ENCODE results near the gene CKAP2L.
"Not testable (repeated sequence)": the region's sequence is repeated elsewhere in the genome, so short reads cannot be mapped to it uniquely, and the experiment has no call there.

Gene CKAP2L

GRCh38 chr2:112721819-112722522 lies 42.4 kb downstream of the CKAP2L start:
- no peak for TF ChIP-seq SP1 (IDR thresholded peaks at IDR 0.05)
- no peak for TF ChIP-seq FOXK2 (IDR thresholded peaks at IDR 0.05)
- TF ChIP-seq SUZ12 (IDR thresholded peaks at IDR 0.05) = no peak
- no peak for TF ChIP-seq ARNT (IDR thresholded peaks at IDR 0.05)
- TF ChIP-seq BHLHE40 (IDR thresholded peaks at IDR 0.05; ENCODE audit: borderline replicate concordance) = no peak
- TF ChIP-seq ELF4 (IDR thresholded peaks at IDR 0.05) = no peak
- DNase-seq (ENCODE audit: extremely low spot score) = no peak
- ChIA-PET CTCF (no interaction called here), POLR2A (no interaction called here)

GRCh38 chr2:112720785-112721184 lies 43.6 kb downstream of the CKAP2L start, which contains the start of gene NT5DC4:
Gene NT5DC4, plus strand, starts transcription at chr2:112721020. Its CDS starts 60 bp downstream, at chr2:112721080.
- CTCF ChIA-PET = no interaction called here
- POLR2A ChIA-PET = no interaction called here
- no peak for TF ChIP-seq ZNF384 (IDR thresholded peaks at IDR 0.05)
- no peak for TF ChIP-seq SP1 (IDR thresholded peaks at IDR 0.05)
- no peak for TF ChIP-seq FOXK2 (IDR thresholded peaks at IDR 0.05)
- TF ChIP-seq L3MBTL2 (conservative IDR thresholded peaks at IDR 0.05) = no peak
- no peak for TF ChIP-seq TARDBP (IDR thresholded peaks at IDR 0.05)
- TF ChIP-seq ARNT (IDR thresholded peaks at IDR 0.05) = no peak
- TF ChIP-seq FOXM1 (IDR thresholded peaks at IDR 0.05; ENCODE audit: borderline replicate concordance) = no peak
- no peak for TF ChIP-seq SUZ12 (IDR thresholded peaks at IDR 0.05)
- TF ChIP-seq FOXA1 (IDR thresholded peaks at IDR 0.05) = no peak
- no peak for TF ChIP-seq CTBP1 (IDR thresholded peaks at IDR 0.05; ENCODE audit: borderline replicate concordance)
- no peak for TF ChIP-seq HDGF (IDR thresholded peaks at IDR 0.05; ENCODE audit: borderline replicate concordance)
- TF ChIP-seq NFRKB (IDR thresholded peaks at IDR 0.05) = no peak
- TF ChIP-seq BHLHE40 (IDR thresholded peaks at IDR 0.05; ENCODE audit: borderline replicate concordance) = no peak
- TF ChIP-seq ELF4 (IDR thresholded peaks at IDR 0.05) = no peak
- no peak for TF ChIP-seq PKNOX1 (IDR thresholded peaks at IDR 0.05)
- TF ChIP-seq LEF1 (IDR thresholded peaks at IDR 0.05; ENCODE audit: borderline replicate concordance) = no peak
- no peak for DNase-seq (ENCODE audit: extremely low spot score)

GRCh38 chr2:112718863-112719370 lies 45.5 kb downstream of the CKAP2L start:
- CTCF ChIA-PET = interaction anchor here (1.1 kb wide), 1 partner anchor 119 kb away, joined by 5 read pairs; no protein-coding TSS in a partner anchor

GRCh38 chr2:112716826-112717352 lies 47.5 kb downstream of the CKAP2L start:
- CTCF ChIA-PET; DNase-seq (ENCODE audit: extremely low spot score); POLR2A ChIA-PET: not testable (repeated sequence)

More at GRCh38 chr2:112718863-112719370, 45.5 kb downstream of the CKAP2L start:
- TF ChIP-seq ARNT (IDR thresholded peaks at IDR 0.05) (no peak), ZNF384 (IDR thresholded peaks at IDR 0.05) (no peak), ELF4 (IDR thresholded peaks at IDR 0.05) (no peak), FOXM1 (IDR thresholded peaks at IDR 0.05; ENCODE audit: borderline replicate concordance) (no peak), NFRKB (IDR thresholded peaks at IDR 0.05) (no peak), BHLHE40 (IDR thresholded peaks at IDR 0.05; ENCODE audit: borderline replicate concordance) (no peak), LEF1 (IDR thresholded peaks at IDR 0.05; ENCODE audit: borderline replicate concordance) (no peak), CTBP1 (IDR thresholded peaks at IDR 0.05; ENCODE audit: borderline replicate concordance) (no peak), HDGF (IDR thresholded peaks at IDR 0.05; ENCODE audit: borderline replicate concordance) (no peak), PKNOX1 (IDR thresholded peaks at IDR 0.05) (no peak), FOXA1 (IDR thresholded peaks at IDR 0.05) (no peak), TARDBP (IDR thresholded peaks at IDR 0.05) (no peak), FOXK2 (IDR thresholded peaks at IDR 0.05) (no peak), L3MBTL2 (conservative IDR thresholded peaks at IDR 0.05) (no peak), SP1 (IDR thresholded peaks at IDR 0.05) (no peak), SUZ12 (IDR thresholded peaks at IDR 0.05) (no peak)
- POLR2A ChIA-PET = no interaction called here
- DNase-seq (ENCODE audit: extremely low spot score) = no peak

- CTCF ChIA-PET; DNase-seq (ENCODE audit: extremely low spot score); POLR2A ChIA-PET: not testable (repeated sequence)
These were observed 48.3 kb downstream of the CKAP2L start for GRCh38 chr2:112716094-112716493.

- TF ChIP-seq HDGF (IDR thresholded peaks at IDR 0.05; ENCODE audit: borderline replicate concordance) (no peak), CTBP1 (IDR thresholded peaks at IDR 0.05; ENCODE audit: borderline replicate concordance) (no peak), FOXA1 (IDR thresholded peaks at IDR 0.05) (no peak), FOXM1 (IDR thresholded peaks at IDR 0.05; ENCODE audit: borderline replicate concordance) (no peak), SUZ12 (IDR thresholded peaks at IDR 0.05) (no peak)
- ChIA-PET CTCF (interaction anchor here (0.8 to 0.9 kb wide), 2 partner anchors 13 to 227 kb away, joined by 3 read pairs; no protein-coding TSS in a partner anchor), POLR2A (no interaction called here)
- DNase-seq (ENCODE audit: extremely low spot score) = no peak
These were observed 49.4 kb downstream of the CKAP2L start for GRCh38 chr2:112714836-112715631.
